Heart right ventricle (tissue), 16 donors: ENCODE data around the gene PHF24. TPM values are rescaled to one million over a fixed set of nuclear protein-coding genes. Genes with fewer than 3 reads are reported as not detected.

Source experiments
- ATAC-seq, 8 donors: fragments of 200-7000 bp; cut with Tn5 transposase; one replicate each; pipeline ENCODE4 v1.9.1; 2020; ENCODE audit warnings: mild to moderate bottlenecking in 8 of 8, moderate library complexity in 8 of 8, moderate number of reproducible peaks in 1 of 8
- DNase-seq, 2 donors: peaks; one replicate each; pipeline ENCODE4 v3.0.0-alpha.2; 2020
- H3K27ac ChIP-seq, 10 donors: fragments of 200-600 bp; sonication (generic) in 2 of 10; one replicate each; pipeline versions ENCODE4 v1.5.0 to v1.8.0; 2020 to 2022; ENCODE audit warnings: mild to moderate bottlenecking in 3 of 10
- H3K27me3 ChIP-seq, 7 donors: fragments of 200-600 bp; one replicate each; pipeline ENCODE4 v1.8.0; 2021 to 2022; ENCODE audit warnings: mild to moderate bottlenecking in 2 of 7
- H3K36me3 ChIP-seq, 9 donors: fragments of 200-600 bp; sonication (generic) in 1 of 9; one replicate each; pipeline versions ENCODE4 v1.5.0 to v1.8.0; 2020 to 2022; ENCODE audit warnings: mild to moderate bottlenecking in 2 of 9
- H3K4me1 ChIP-seq, 9 donors: fragments of 200-600 bp; sonication (generic) in 1 of 9; one replicate each; pipeline versions ENCODE4 v1.5.0 to v1.8.0; 2020 to 2022; ENCODE audit warnings: mild to moderate bottlenecking in 4 of 9
- H3K4me3 ChIP-seq, 10 donors: fragments of 200-600 bp; sonication (generic) in 2 of 10; one replicate each; pipeline versions ENCODE4 v1.5.0 to v1.8.0; 2020 to 2022; ENCODE audit warnings: mild to moderate bottlenecking in 7 of 10, moderate library complexity in 2 of 10
- H3K9me3 ChIP-seq, 11 donors: fragments of 200-600 bp in 10 of 11; sonication (generic) in 2 of 11; one replicate each; pipeline versions ENCODE4 v1.5.0 to v1.8.0; 2013 to 2022; ENCODE audit warnings: mild to moderate bottlenecking in 2 of 11, control low read depth in 1 of 11, moderate library complexity in 1 of 11
- WGBS, 2 donors: extraction: QIAGEN DNeasy Blood & Tissue Kit; methylation state at CpG; one replicate each; pipeline ENCODE4 v1.1.7; 2013; ENCODE audit warnings: inconsistent platforms in 1 of 2; 5-methylcytosine and 5-hydroxymethylcytosine counted together
- intact Hi-C, 10 donors: fragments of 100-400 bp; cut with DNase I; formaldehyde crosslinking; loops; one replicate each; pipeline versions ENCODE4 v1.11.1 to v1.14.2; 2022
- polyA plus RNA-seq, 2 donors: library from polyadenylated mRNA; stranded (reverse); fragments of 200-250 nt; gene quantifications; one replicate each; pipeline ENCODE4 v1.2.3, GENCODE V29; 2013
- total RNA-seq, 10 donors: library from RNA; stranded (reverse); fragmentation: NEBNext Ultra II Directional in 3 of 10; extraction: Animal tissue kit (Norgen Biotek cat#: 25700) in 3 of 10; gene quantifications; one replicate each; pipeline versions ENCODE4 v1.2.1 to v1.2.4, GENCODE V29; 2021 to 2023
- TF ChIP-seq, protein P1 (sequence below), 9 donors: fragments of 200-600 bp; sonication (generic) in 2 of 9; IDR thresholded peaks; one replicate each; pipeline versions ENCODE4 v1.5.0 to v1.8.0; 2021 to 2022; ENCODE audit warnings: antibody characterized with exemption in 9 of 9, mild to moderate bottlenecking in 5 of 9, moderate library complexity in 1 of 9
- donor health status: Arrhythmogenic right ventricular cardiomyopathy.
- donor health status: ischemic (EF 13 %, LVEDD 7.1; RV severe dilation, severe dysfunction).
- donor health status: healthy with polysubstance abuse.
- donor health status: DM: no; HTN: yes; CAD: no.
- donor health status: DM: no; HTN: no; CAD: no.
- donor health status: ischemic (EF 25% LVEDD 6.9; RV normal size, moderate dysfunction).
- donor health status: ischemic (EF 25% LVEDD 5.7; RV mildly dilated, moderate dysfunction).
- donor health status: healthy.
- donor health status: DM: yes; HTN: yes; CAD: no.
- donor health status: Ischemic cardiomyopathy.
- donor health status: ischemic (EF 35%, LVEDD 5.7; RV mildly dilated, moderate dysfunction).
- donor health status: nonischemic (EF 11% LVEDD 7.7; RV severe dilation, severe dysfunction).
- donor health status: DM: yes; HTN: yes; CAD: no.
- donor health status: PGD.
- donor health status: ischemic (EF 29% LVEDD 5.4; RV normal size, mild dysfunction).
- donor health status: nonischemic (EF 23%, LVEDD 6.1; RV moderate dilation, normal function).

Gene PHF24
- total and polyA plus RNA-seq, 12 donors = 0.07 to 2.2 (median 0.30) TPM

- no peaks in the 10 kb centered on the region for H3K27me3 ChIP-seq
- TF ChIP-seq, protein P1, sequence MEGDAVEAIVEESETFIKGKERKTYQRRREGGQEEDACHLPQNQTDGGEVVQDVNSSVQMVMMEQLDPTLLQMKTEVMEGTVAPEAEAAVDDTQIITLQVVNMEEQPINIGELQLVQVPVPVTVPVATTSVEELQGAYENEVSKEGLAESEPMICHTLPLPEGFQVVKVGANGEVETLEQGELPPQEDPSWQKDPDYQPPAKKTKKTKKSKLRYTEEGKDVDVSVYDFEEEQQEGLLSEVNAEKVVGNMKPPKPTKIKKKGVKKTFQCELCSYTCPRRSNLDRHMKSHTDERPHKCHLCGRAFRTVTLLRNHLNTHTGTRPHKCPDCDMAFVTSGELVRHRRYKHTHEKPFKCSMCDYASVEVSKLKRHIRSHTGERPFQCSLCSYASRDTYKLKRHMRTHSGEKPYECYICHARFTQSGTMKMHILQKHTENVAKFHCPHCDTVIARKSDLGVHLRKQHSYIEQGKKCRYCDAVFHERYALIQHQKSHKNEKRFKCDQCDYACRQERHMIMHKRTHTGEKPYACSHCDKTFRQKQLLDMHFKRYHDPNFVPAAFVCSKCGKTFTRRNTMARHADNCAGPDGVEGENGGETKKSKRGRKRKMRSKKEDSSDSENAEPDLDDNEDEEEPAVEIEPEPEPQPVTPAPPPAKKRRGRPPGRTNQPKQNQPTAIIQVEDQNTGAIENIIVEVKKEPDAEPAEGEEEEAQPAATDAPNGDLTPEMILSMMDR (IDR thresholded peaks at IDR 0.05) = no peak
- H3K4me1 ChIP-seq = peaks cover 26 to 70% (median 57%) of the 10 kb centered on the region in 9 donors
- H3K36me3 ChIP-seq = peaks cover 0 to under 1% (median 0%) of the 10 kb centered on the region in 9 donors
- ATAC-seq (peak in 6 of 8 donors; percentile 2 to 12 (median 6)), DNase-seq (peak; percentile 57 to 72)
- H3K9me3 ChIP-seq = no peaks in the 10 kb centered on the region
- 9 to 10% methylated on average over 35 to 37 of the region's 39 CpGs for WGBS, 2 donors
- H3K4me3 ChIP-seq = peak overlapping the region; percentile 25 to 91 (median 77)
- intact Hi-C loops = loop anchor here in 7 of 10 donors (5.0 to 10.0 kb wide), 9 partner anchors 65 to 495 kb away; partner anchors contain the start of genes VCP (in 4 of the 7), FANCG (in 1 of the 7), PIGO (in 1 of the 7) and STOML2 (in 1 of the 7)
- H3K27ac ChIP-seq = peak overlapping the region; percentile 72 to 99 (median 94)
These were observed 32.0 kb downstream of the PHF24 start for GRCh38 chr9:34989946-34990635.

DNA sequence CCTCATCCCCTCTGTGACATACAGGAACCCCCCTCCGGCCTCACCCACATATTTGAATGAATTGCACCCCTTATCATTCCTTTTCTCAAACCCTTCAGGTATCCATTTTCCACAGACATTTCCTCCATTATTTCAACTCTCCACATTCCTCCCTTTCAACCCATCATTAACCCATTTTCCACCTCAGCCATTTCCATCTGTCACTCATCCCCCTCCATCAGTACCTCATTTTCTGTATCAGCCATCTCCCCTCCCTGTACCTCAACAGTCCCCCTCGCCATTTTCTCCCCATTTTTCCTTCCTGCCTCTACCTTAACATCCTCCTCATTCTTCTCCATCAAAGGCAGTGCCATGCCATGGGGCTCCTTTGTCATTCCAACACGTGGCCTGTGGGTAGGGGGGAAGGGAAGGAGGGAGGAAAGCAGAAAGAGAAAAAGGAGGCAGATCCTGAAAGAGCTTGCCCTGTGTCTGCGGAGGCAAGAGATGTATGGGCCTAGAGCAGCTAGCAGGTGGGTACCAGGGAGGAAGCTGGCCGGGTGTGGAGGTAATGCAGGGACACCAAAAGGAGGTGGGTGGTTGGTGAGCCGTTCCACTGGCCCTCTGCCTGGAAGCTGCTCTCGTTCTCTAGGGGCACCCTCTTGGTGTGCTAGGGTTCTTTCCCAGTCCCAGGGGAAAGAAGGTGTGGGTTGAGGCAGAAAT lies 33.0 kb downstream of the PHF24 start:
- no peak for DNase-seq
- TF ChIP-seq, protein P1 (IDR thresholded peaks at IDR 0.05) = no peak

DNA sequence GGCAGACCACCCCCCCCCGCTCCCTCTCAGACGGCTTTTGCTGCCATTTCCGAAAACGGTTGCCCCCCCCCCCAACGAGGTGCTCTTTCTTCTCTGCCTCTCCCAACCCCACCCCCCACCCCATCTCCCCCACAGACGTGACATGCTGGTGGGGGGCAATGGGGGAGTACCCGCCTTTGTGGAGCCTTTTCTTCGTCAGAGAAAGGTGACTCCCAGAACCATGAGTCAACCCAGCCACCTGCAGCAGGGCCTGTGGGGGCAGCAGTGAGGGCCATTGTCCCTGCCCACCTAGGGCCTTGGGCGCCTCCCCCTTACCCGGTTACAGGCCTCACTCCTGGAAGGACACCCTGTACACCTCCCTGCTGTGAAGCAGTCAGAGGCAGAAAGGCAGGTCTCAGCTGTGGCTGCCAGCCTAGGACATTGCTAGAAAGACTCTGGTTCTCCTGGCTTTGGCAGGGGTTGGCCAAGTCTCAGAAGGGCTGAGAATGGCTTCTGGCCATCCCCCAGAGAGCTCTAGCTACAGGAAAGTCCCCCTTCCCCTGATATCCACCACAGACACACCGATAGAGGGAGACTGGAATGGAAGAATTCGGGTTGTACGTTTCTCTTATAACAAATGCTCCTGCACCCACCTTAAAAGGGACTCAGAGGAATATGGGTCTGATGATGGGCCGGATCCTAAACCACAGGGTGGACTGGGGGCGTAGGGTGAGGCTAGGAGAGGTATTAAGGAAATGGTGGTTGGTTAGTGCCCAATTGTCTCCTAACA lies 33.7 kb downstream of the PHF24 start:
- Histone ChIP-seq H3K27ac (peak overlapping the region; percentile 84 to 99 (median 95)), H3K9me3 (no peaks in the 10 kb centered on the region), H3K36me3 (peaks cover 0 to 16% (median 7%) of the 10 kb centered on the region in 9 donors), H3K4me1 (peaks cover 26 to 76% (median 68%) of the 10 kb centered on the region in 9 donors), H3K4me3 (peak overlapping the region in 2 of 10 donors; percentile 17 to 72), H3K27me3 (no peaks in the 10 kb centered on the region)
- ATAC-seq (peak in 4 of 8 donors; percentile 5 to 40 (median 22)), DNase-seq (peak in 1 of 2 donors; percentile 34)
- TF ChIP-seq, protein P1 (IDR thresholded peaks at IDR 0.05) = peak in 3 of 9 donors; percentile 12 to 38 (median 30)
- WGBS, 2 donors = 61 to 64% methylated on average over 10 to 14 of the region's 15 CpGs
- intact Hi-C loops = loop anchor here in 5 of 10 donors (5.0 to 10.0 kb wide), 5 partner anchors 63 to 121 kb away; partner anchors contain the start of genes VCP (in 2 of the 5), FANCG (in 1 of the 5) and STOML2 (in 1 of the 5)

More for the DNA sequence above, 33.0 kb downstream of the PHF24 start:
- 56 to 72% methylated on average over 7 of the region's 7 CpGs for WGBS, 2 donors
- peaks cover 0 to 8% (median under 1%) of the 10 kb centered on the region in 9 donors for H3K36me3 ChIP-seq
- peaks cover 26 to 80% (median 67%) of the 10 kb centered on the region in 9 donors for H3K4me1 ChIP-seq
- no peak for ATAC-seq
- H3K9me3 ChIP-seq = no peaks in the 10 kb centered on the region
- peak overlapping the region in 9 of 10 donors; percentile 68 to 91 (median 81) for H3K4me3 ChIP-seq
- intact Hi-C loops = loop anchor here in 5 of 10 donors (5.0 to 10.0 kb wide), 5 partner anchors 64 to 121 kb away; partner anchors contain the start of genes VCP (in 2 of the 5), FANCG (in 1 of the 5) and STOML2 (in 1 of the 5)
- no peaks in the 10 kb centered on the region for H3K27me3 ChIP-seq
- peak overlapping the region; percentile 46 to 99 (median 94) for H3K27ac ChIP-seq
